Stimulated activated CD8-positive, alpha-beta memory T cell treated with anti-CD3 and anti-CD28 coated beads, Interleukin-15, amount 100 ng/mL, for 4 hours (primary cell): ENCODE results near the gene CCNG1.
A peak's percentile ranks its signal among the peaks of the same experiment; 100 is the strongest.
"Not testable (repeated sequence)": the region's sequence is repeated elsewhere in the genome, so short reads cannot be mapped to it uniquely, and the experiment has no call there.

Experiments
- DNase-seq, 2 donors: peaks; one replicate each; pipeline ENCODE4 v3.0.0-alpha.2; 2020; ENCODE audit warnings: low read depth in 2 of 2

Gene CCNG1, protein sequence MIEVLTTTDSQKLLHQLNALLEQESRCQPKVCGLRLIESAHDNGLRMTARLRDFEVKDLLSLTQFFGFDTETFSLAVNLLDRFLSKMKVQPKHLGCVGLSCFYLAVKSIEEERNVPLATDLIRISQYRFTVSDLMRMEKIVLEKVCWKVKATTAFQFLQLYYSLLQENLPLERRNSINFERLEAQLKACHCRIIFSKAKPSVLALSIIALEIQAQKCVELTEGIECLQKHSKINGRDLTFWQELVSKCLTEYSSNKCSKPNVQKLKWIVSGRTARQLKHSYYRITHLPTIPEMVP

DNA sequence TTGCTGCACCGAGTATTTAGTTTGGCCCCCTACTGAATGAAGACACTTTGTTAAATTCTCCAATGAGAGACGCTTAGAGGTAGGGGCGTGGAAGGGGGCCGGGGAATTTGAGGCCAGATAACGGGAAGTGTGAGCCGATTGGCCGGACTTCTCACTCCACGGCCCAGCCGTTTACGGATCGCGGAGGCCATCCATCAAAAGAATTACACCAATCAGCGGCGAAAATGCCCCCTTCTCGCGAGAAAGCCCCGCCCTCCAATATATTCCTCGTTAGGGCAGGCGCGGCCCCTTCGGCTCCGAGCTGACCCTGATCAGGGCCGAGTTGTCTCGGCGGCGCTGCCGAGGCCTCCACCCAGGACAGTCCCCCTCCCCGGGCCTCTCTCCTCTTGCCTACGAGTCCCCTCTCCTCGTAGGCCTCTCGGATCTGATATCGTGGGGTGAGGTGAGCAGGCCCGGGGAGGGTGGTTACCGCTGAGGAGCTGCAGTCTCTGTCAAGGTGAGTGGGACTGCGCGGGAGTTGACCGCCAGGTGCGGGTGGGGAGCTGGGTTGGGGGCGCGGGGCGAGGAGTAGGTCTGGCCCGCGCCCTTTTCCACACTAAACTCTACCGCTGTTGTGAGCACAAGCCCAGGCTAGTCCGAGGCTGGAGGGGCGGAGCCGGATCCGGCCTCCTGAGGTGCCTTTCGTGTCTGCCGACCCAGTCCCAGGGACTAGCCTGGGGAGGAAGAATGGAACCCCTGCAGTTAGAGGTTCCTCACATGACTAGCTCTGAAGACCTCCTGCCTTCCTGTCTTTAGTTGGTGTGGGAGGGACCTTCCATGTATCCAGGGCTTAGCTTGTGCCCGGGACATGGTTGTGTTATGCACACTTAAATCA, at the start of gene CCNG1:
Gene CCNG1, plus strand, starts transcription at position 287 of the 874 bp plus-strand sequence. CDS start 1,662 bp downstream, outside the sequence.
- DNase-seq, result peak; percentile 69 to 77

- no peak for DNase-seq
Measured at GRCh38 chr5:163395792-163396191, 41.6 kb upstream of the CCNG1 start.

GRCh38 chr5:163396818-163397340, 40.5 kb upstream of the CCNG1 start:
- not testable (repeated sequence) for DNase-seq

DNA sequence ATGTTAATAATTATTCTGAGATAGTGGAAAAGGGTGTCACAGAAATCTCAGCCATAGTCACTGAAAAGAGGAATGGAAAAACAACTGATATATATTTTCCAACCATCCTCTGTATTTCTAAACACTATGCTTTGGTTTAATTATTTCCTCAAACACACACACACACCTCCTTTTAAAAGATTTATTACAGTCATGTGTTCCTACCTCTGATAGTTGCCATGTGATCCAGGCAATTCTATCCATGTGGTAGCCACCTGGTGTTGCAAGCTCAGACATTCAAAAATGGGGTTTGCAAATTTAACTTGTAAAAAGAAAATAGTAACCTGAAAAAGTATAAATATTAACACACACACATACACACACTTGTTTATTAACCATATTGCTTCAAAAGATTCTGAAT, 40.0 kb upstream of the CCNG1 start:
- DNase-seq, result no peak

GRCh38 chr5:163399923-163400322, 37.5 kb upstream of the CCNG1 start:
- DNase-seq, result no peak

GRCh38 chr5:163401271-163401670, 36.1 kb upstream of the CCNG1 start:
- DNase-seq, result no peak

DNA sequence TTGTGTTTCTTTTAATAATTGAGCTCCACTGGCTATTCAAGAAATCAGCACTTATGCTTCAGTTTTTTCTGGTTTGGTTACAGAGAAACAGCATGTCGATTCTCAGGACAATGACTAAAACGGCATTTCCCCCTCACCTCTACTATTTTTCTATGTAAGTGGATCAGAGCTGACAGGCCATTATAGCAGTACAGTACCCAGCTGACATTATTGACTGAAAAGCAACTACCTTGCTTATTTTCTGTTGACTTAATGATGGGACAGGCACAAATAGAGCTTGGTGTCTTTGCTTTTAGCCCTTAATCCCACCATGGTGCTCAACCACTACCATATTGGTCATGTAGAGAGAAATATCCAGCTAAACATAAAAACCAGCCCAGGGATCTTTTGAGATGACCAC, 35.4 kb upstream of the CCNG1 start:
- no peak for DNase-seq

GRCh38 chr5:163404364-163405173, 32.8 kb upstream of the CCNG1 start:
- no peak for DNase-seq

DNA sequence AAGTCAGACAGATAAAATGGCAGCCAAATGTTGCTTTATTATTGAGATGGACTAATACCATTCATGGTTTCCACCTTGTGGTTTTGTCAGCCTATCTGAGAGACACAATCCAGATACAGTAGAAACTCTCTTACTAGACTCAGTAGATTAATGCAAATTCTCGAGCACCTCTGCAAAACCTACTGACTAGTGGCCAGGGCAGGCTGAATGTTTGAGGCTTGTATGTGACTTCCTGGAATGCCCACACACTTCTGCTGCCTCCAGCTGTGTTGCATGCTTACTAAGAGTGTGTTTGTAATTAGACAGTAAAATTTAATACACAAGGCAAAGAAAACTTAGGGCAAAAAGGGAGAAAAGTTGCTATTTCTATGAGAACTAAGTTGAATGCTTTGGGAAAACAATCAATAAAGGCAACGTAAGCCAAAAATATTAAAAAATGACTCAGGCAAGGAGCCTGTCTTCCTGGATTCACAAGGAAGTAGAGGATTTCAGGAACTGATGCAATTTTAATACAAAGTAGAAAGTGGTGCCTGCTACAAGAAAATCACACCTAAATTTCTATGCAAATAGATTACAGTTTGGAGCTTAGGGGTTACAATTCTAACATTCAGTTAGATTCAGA, 30.2 kb upstream of the CCNG1 start:
- DNase-seq, result no peak

GRCh38 chr5:163408311-163408923, 29.0 kb upstream of the CCNG1 start:
- DNase-seq, result peak; percentile 7 to 10

- DNase-seq, result no peak
Measured at GRCh38 chr5:163409384-163409783, 28.0 kb upstream of the CCNG1 start.

DNA sequence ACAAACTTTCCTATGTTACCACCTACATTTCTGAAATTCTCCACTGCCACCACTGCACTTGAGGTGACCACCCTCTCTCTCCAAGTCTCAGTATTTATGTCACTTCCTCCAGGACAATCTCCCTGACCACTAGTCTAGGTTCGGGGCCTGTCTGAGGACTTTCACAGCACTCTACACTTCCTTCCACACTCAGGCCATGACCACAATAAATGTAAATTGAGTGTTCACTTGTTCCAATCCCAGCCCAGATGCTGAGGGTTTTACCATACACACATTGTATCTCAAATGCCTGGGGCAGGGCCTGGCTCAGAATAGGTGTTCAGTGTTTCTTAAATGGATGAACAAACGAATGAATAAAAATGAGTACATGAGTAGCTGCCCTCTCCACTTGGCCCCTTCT, 26.9 kb upstream of the CCNG1 start:
- DNase-seq, result no peak

- DNase-seq, result not testable (repeated sequence)
Measured at GRCh38 chr5:163415673-163416072, 21.7 kb upstream of the CCNG1 start.

- DNase-seq, result no peak
Measured at GRCh38 chr5:163424836-163425235, 12.6 kb upstream of the CCNG1 start.

DNA sequence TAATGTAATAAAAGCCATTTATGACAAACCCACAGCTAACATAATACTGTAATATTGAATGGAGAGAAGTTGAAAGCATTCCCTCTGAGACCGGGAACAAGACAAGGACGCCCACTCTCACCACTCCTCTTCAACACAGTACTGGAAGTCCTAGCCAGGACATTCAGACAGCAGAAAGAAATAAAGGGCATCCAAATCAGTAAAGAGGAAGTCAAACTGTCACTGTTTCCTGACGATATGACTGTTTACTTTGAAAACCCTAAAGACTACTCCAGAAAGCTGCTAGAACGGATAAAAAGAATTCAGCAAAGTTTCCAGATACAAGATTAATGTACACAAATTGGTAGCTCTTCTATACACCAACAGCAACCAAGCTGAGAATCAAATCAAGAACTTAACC, 11.3 kb upstream of the CCNG1 start:
- not testable (repeated sequence) for DNase-seq

DNA sequence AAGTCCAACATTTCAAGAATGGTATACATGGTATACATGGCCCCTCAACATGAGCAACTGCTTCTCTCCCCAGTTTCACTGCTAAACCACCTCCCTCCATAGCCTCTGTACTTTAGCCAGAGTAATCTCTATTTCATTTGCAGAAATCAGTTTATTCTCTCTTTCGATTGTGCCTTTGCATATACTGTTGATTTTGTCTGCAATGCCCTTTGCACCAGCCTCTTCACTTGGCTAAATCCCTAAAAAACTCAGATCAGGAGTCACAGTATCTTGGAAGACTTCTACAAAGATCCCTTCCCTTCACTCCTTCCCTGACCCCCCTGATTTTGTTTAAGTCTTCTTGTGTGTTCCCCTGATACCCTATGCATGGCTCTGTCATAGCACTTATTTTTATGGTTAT, 4.9 kb upstream of the CCNG1 start:
- DNase-seq, result no peak

- DNase-seq, result no peak
Measured at GRCh38 chr5:163433271-163433670, 4.1 kb upstream of the CCNG1 start.

GRCh38 chr5:163434401-163434866, 3.0 kb upstream of the CCNG1 start:
- DNase-seq, result no peak

- DNase-seq, result no peak
Measured at GRCh38 chr5:163436515-163436914, 880 bp upstream of the CCNG1 start.

GRCh38 chr5:163437011-163437308, 435 bp upstream of the CCNG1 start:
- DNase-seq, result no peak

- DNase-seq, result no peak
Measured at GRCh38 chr5:163439092-163439425, 1.7 kb downstream of the CCNG1 start.
